Endodermal cell (in vitro differentiated cells): ENCODE data around the gene IFI30. TPM values are rescaled to one million over a fixed set of nuclear protein-coding genes. Genes with fewer than 3 reads are reported as not detected.

Experiments
- DNase-seq: peaks from one replicate; pipeline ENCODE4 v3.0.0-alpha.2; 2017
- H3K27ac ChIP-seq: 2 replicates; pipeline ENCODE4 v1.5.1; 2013; ENCODE audit warnings: mild to moderate bottlenecking, low read depth, low read length, moderate library complexity
- H3K27me3 ChIP-seq: 2 replicates; pipeline ENCODE4 v1.6.1; 2013; ENCODE audit warnings: mild to moderate bottlenecking, low read length, moderate library complexity; ENCODE audit not compliant: insufficient read depth, control insufficient read depth, poor library complexity, severe bottlenecking
- H3K36me3 ChIP-seq: 2 replicates; pipeline ENCODE4 v1.7.0; 2013; ENCODE audit warnings: mild to moderate bottlenecking, low read length, moderate library complexity; ENCODE audit not compliant: control insufficient read depth, insufficient read depth
- H3K4me1 ChIP-seq: one replicate; pipeline ENCODE4 v1.7.0; 2013; ENCODE audit warnings: low read length; ENCODE audit not compliant: control insufficient read depth, insufficient read depth
- H3K4me3 ChIP-seq: 2 replicates; pipeline ENCODE4 v1.5.1; 2013; ENCODE audit warnings: mild to moderate bottlenecking, low read length, moderate library complexity
- H3K9ac ChIP-seq: 2 replicates; pipeline ENCODE4 v1.6.1; 2013; ENCODE audit warnings: mild to moderate bottlenecking, low read length, moderate library complexity; ENCODE audit not compliant: poor library complexity, severe bottlenecking; ENCODE audit errors: extremely low read depth
- H3K9me3 ChIP-seq: 2 replicates; pipeline ENCODE4 v1.6.1; 2013; ENCODE audit warnings: mild to moderate bottlenecking, low read length, moderate library complexity; ENCODE audit not compliant: control insufficient read depth
- H3K27ac Mint-ChIP-seq: 2 replicates; pipeline ENCODE4 v1.8.0; 2020; ENCODE audit warnings: mixed read lengths
- H3K27me3 Mint-ChIP-seq: 2 replicates; pipeline ENCODE4 v1.8.0; 2021; ENCODE audit warnings: mild to moderate bottlenecking, mixed read lengths; ENCODE audit not compliant: insufficient read depth
- H3K36me3 Mint-ChIP-seq: 2 replicates; pipeline ENCODE4 v1.8.0; 2020; ENCODE audit warnings: low read depth, mixed read lengths
- H3K4me1 Mint-ChIP-seq: 2 replicates; pipeline ENCODE4 v1.8.0; 2020; ENCODE audit warnings: mixed read lengths
- H3K4me3 Mint-ChIP-seq: 2 replicates; pipeline ENCODE4 v1.8.0; 2020; ENCODE audit warnings: mild to moderate bottlenecking, moderate library complexity, mixed read lengths
- H3K9me3 Mint-ChIP-seq: 2 replicates; pipeline ENCODE4 v1.8.0; 2020; ENCODE audit warnings: mild to moderate bottlenecking, mixed read lengths
- CTCF ChIP-seq: fragments of 200-600 bp; sonication (generic); conservative IDR thresholded peaks from 2 replicates; pipeline ENCODE4 v1.5.0; 2021; ENCODE audit warnings: antibody characterized with exemption, mild to moderate bottlenecking
- WGBS, 2 experiments: methylation state at CpG; one replicate each; pipeline versions ENCODE4 v1.1.5 to v1.1.7; 2013; ENCODE audit warnings: missing lambda C conversion rate in 2 of 2, mixed read lengths in 1 of 2; ENCODE audit not compliant: insufficient coverage in 1 of 2, insufficient read length in 1 of 2; 5-methylcytosine and 5-hydroxymethylcytosine counted together
- total RNA-seq, 2 donors: library from RNA; stranded (reverse); fragmentation: NEBNext Ultra II Directional in 1 of 2; extraction: Animal tissue kit (Norgen Biotek cat#: 25700) in 1 of 2; gene quantifications; 2 replicates in 1 of 2; 3 replicates in 1 of 2; pipeline ENCODE4 v1.2.1, GENCODE V29; 2021

The IFI30 gene
- total RNA-seq, 2 donors from 2014 or later = 10.6 to 11.0 TPM

DNA sequence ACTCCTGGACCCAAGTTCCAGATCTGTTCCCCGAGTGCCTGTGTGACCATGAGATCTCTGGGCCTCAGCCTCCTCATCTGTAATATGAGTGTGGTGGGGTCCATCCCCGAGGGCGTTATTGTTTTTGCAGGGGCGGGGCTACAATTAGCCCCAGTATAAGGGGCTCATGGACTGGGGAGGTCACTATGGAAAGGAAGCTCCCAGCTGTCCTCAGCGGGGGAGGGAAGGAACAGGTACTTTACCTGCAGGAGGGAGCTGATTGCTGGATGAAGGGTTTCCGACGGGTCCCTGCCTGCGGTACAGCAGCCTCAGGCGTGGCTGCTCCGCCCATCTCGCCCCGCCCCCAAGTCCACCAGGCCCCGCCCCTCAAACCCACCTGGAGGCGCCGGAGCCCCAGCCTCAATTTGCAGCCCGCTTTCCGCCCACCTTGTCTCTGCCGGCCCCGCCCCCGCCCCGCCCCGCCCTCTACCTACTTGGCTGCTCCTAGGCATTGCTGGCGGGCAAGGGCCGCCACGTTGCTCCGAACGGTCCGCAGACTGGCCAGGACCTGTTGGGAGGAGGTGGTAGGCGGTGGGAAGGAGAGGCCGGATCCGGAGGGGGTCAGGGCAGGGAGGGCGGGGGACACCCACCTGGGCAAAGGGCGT, 47.1 kb downstream of the IFI30 start:
- peaks cover 28% of the 10 kb centered on the region for H3K27me3 Mint-ChIP-seq
- DNase-seq = peak; percentile 99

GRCh38 chr19:18221815-18222725, 48.5 kb downstream of the IFI30 start:
- H3K9ac ChIP-seq = no peak overlapping the region
- no peak for TF ChIP-seq CTCF
- H3K36me3 ChIP-seq = no peaks in the 10 kb centered on the region
- H3K9me3 Mint-ChIP-seq = no peaks in the 10 kb centered on the region
- peaks cover 34% of the 10 kb centered on the region for H3K27me3 ChIP-seq
- H3K27me3 Mint-ChIP-seq = peaks cover 39% of the 10 kb centered on the region
- H3K4me3 ChIP-seq = no peak overlapping the region
- 92 to 94% methylated on average over 20 to 25 of the region's 25 CpGs for WGBS, 2 experiments
- H3K9me3 ChIP-seq = no peaks in the 10 kb centered on the region
- H3K27ac Mint-ChIP-seq = no peak overlapping the region
- H3K27ac ChIP-seq = no peak overlapping the region
- no peaks in the 10 kb centered on the region for H3K36me3 Mint-ChIP-seq
- H3K4me3 Mint-ChIP-seq = no peak overlapping the region
- H3K4me1 Mint-ChIP-seq = peaks cover 8% of the 10 kb centered on the region
- no peaks in the 10 kb centered on the region for H3K4me1 ChIP-seq
- DNase-seq = no peak

More for the DNA sequence above, 47.1 kb downstream of the IFI30 start:
- H3K4me3 ChIP-seq = no peak overlapping the region
- WGBS, 2 experiments = 18% methylated on average over 33 of the region's 33 CpGs; no CpG with 5 or more reads in 1 of the 2 experiments
- Mint-ChIP-seq H3K4me1 (peaks cover 7% of the 10 kb centered on the region), H3K27ac (no peak overlapping the region), H3K4me3 (peak overlapping the region; percentile 26), H3K9me3 (no peaks in the 10 kb centered on the region), H3K36me3 (no peaks in the 10 kb centered on the region)
- H3K4me1 ChIP-seq = no peaks in the 10 kb centered on the region
- no peaks in the 10 kb centered on the region for H3K9me3 ChIP-seq
- H3K27me3 ChIP-seq = peaks cover 21% of the 10 kb centered on the region
- no peak overlapping the region for H3K27ac ChIP-seq
- no peaks in the 10 kb centered on the region for H3K36me3 ChIP-seq
- TF ChIP-seq CTCF = no peak
- H3K9ac ChIP-seq = no peak overlapping the region

DNA sequence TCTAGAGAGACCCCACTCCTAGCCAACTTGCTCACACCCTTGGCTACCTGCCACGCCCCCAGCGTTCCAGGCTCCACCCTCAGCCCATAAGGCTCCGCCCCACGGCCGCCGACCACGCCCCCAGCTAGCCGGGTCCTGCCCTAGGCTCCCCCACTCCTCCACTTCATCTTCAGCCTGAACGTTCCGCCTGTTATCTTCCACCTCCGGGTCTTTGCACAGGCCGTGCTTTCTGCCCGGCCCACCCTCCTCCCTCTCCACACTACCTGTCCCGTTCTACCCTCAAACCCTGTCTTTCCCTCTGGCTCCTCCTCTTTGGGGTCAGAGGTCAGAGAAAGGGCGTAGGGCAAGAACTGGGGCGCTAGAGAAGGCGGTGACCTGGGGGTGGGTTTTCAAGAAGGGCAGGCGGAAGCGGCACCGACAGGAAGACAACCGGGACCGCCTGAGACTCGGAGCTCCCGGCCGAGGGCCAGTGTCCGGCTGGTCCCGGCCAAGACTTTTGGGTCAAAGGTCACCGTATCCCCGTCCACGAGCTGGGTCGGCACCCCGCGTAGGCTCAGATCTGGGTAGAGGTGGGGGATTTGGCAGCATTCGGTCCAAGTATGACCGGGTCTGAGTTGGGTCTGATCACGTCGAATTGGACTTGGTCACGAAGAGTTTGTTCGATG, 50.4 kb downstream of the IFI30 start:
- no peaks in the 10 kb centered on the region for H3K4me1 ChIP-seq
- H3K36me3 ChIP-seq = no peaks in the 10 kb centered on the region
- TF ChIP-seq CTCF = no peak
- Mint-ChIP-seq H3K4me3 (peak overlapping the region; percentile 81), H3K4me1 (peaks cover 8% of the 10 kb centered on the region), H3K27me3 (peaks cover 49% of the 10 kb centered on the region), H3K9me3 (no peaks in the 10 kb centered on the region), H3K27ac (peak overlapping the region; percentile 98), H3K36me3 (no peaks in the 10 kb centered on the region)
- WGBS, 2 experiments = 5 to 7% methylated on average over 15 to 39 of the region's 39 CpGs
- peaks cover 45% of the 10 kb centered on the region for H3K27me3 ChIP-seq
- no peaks in the 10 kb centered on the region for H3K9me3 ChIP-seq
- peak overlapping the region; percentile 90 for H3K4me3 ChIP-seq
- H3K9ac ChIP-seq = peak overlapping the region; percentile 53
- no peak overlapping the region for H3K27ac ChIP-seq
- DNase-seq = peak; percentile 96
